ENCODE measurements around the gene TSPOAP1.

DNA sequence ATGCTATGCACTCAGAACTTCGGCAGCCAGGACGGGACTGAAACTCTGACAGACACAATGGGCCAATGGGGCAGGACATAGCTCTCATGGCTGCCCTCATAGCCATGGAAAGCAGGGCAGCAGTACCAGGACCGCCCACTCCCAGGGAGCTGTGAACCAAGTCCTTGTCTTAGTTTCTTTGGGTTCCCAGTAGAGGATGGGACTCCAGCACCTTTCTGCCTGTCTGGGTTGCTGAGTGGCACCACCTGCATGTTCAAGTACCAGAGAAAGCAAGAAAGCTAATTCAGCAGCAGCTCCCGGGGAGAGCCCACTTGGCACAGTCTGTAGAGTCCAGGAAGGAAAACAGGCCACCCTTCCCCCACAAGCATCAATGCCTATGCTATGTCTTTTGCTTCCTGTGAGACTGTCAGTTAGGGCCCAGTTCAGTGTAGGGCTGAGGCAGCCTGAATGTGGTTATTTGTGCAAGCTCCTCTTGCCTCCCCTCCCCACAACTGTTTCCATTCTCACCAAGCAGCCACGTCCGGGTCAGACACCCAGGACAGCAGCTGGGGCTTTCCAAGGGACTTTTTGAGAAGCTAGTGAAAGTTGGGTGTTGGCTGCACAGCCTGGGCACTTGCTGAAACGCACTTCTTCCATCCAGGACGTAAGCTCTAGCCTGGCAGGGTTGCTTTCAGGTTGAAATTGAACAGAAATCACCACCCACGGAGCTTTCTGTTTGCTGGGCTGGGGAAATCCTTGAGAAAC lies 15.6 kb upstream of the TSPOAP1 start:
- TF ChIP-seq, protein P1, sequence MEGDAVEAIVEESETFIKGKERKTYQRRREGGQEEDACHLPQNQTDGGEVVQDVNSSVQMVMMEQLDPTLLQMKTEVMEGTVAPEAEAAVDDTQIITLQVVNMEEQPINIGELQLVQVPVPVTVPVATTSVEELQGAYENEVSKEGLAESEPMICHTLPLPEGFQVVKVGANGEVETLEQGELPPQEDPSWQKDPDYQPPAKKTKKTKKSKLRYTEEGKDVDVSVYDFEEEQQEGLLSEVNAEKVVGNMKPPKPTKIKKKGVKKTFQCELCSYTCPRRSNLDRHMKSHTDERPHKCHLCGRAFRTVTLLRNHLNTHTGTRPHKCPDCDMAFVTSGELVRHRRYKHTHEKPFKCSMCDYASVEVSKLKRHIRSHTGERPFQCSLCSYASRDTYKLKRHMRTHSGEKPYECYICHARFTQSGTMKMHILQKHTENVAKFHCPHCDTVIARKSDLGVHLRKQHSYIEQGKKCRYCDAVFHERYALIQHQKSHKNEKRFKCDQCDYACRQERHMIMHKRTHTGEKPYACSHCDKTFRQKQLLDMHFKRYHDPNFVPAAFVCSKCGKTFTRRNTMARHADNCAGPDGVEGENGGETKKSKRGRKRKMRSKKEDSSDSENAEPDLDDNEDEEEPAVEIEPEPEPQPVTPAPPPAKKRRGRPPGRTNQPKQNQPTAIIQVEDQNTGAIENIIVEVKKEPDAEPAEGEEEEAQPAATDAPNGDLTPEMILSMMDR (IDR thresholded peaks at IDR 0.05; ENCODE audit: low read depth, low read length, poor library complexity, severe bottlenecking): no peak
- no peak for TF ChIP-seq EZH2phosphoT487 (IDR thresholded peaks at IDR 0.05; ENCODE audit: borderline replicate concordance, low read length)
